Measurements from ENCODE around the gene FZR1. TPM values are rescaled to one million over a fixed set of nuclear protein-coding genes. Genes with fewer than 3 reads are reported as not detected.
"Not testable (repeated sequence)": the region's sequence is repeated elsewhere in the genome, so short reads cannot be mapped to it uniquely, and the experiment has no call there.

FZR1 gene
- total RNA-seq, 1 experiment from 2014 or later, result 59.1 TPM

GRCh38 chr19:3578390-3578789 lies 72.3 kb downstream of the FZR1 start:
- H3K4me3 Mint-ChIP-seq (ENCODE audit: unreplicated experiment), result peak overlapping the region; percentile 27

GRCh38 chr19:3580156-3580934 lies 74.2 kb downstream of the FZR1 start:
- ChIA-PET POLR2A (no interaction called here), CTCF (no interaction called here)
- Mint-ChIP-seq H3K9me3 (ENCODE audit: unreplicated experiment) (no peaks in the 10 kb centered on the region), H3K4me1 (ENCODE audit: low read depth, unreplicated experiment) (no peaks in the 10 kb centered on the region), H3K4me3 (ENCODE audit: unreplicated experiment) (no peak overlapping the region), H3K27ac (ENCODE audit: unreplicated experiment) (no peak overlapping the region), H3K36me3 (ENCODE audit: insufficient read depth, unreplicated experiment) (no peaks in the 10 kb centered on the region), H3K27me3 (ENCODE audit: insufficient read depth, unreplicated experiment) (peaks cover 3% of the 10 kb centered on the region)
- intact Hi-C loops (cut with micrococcal nuclease; ENCODE audit: unreplicated experiment), result no loop called here
- no peak overlapping the region for H3K4me3 ChIP-seq (ENCODE audit: low read depth, low read length)
- H3K4me1 ChIP-seq, result no peaks in the 10 kb centered on the region
- no peaks in the 10 kb centered on the region for H3K36me3 ChIP-seq (ENCODE audit: control insufficient read depth, insufficient read depth, low read length)
- H3K27me3 ChIP-seq (replicated peaks; ENCODE audit: control insufficient read depth, insufficient read depth, low read length), result no peaks in the 10 kb centered on the region
- DNase-seq, result no peak
- no peak for TF ChIP-seq CTCF (IDR thresholded peaks at IDR 0.05; ENCODE audit: insufficient read depth in 1 of 2, low read depth in 1 of 2, low read length in 1 of 2, severe bottlenecking in 1 of 2, unreplicated experiment in 1 of 2)
- H3K9me3 ChIP-seq, result no peaks in the 10 kb centered on the region
- BruUV-seq (replicated peaks), result no TSS peak

More at GRCh38 chr19:3578390-3578789, 72.3 kb downstream of the FZR1 start:
- intact Hi-C loops (cut with micrococcal nuclease; ENCODE audit: unreplicated experiment), result no loop called here
- Mint-ChIP-seq H3K27me3 (ENCODE audit: insufficient read depth, unreplicated experiment) (peaks cover 2% of the 10 kb centered on the region), H3K4me1 (ENCODE audit: low read depth, unreplicated experiment) (no peaks in the 10 kb centered on the region), H3K9me3 (ENCODE audit: unreplicated experiment) (no peaks in the 10 kb centered on the region), H3K36me3 (ENCODE audit: insufficient read depth, unreplicated experiment) (peaks cover 10% of the 10 kb centered on the region), H3K27ac (ENCODE audit: unreplicated experiment) (no peak overlapping the region)
- no peak for TF ChIP-seq CTCF (IDR thresholded peaks at IDR 0.05; ENCODE audit: insufficient read depth in 1 of 2, low read depth in 1 of 2, low read length in 1 of 2, severe bottlenecking in 1 of 2, unreplicated experiment in 1 of 2)
- ChIA-PET POLR2A (no interaction called here), CTCF (interaction anchor here (0.7 kb wide), 1 partner anchor 668 kb away, joined by 4 read pairs; the partner anchor contains the start of gene YJU2)
- BruUV-seq (replicated peaks), result no TSS peak
- H3K36me3 ChIP-seq (ENCODE audit: control insufficient read depth, insufficient read depth, low read length), result no peaks in the 10 kb centered on the region
- no peaks in the 10 kb centered on the region for H3K27me3 ChIP-seq (replicated peaks; ENCODE audit: control insufficient read depth, insufficient read depth, low read length)
- no peaks in the 10 kb centered on the region for H3K9me3 ChIP-seq
- H3K4me3 ChIP-seq (ENCODE audit: low read depth, low read length), result no peak overlapping the region
- DNase-seq, result no peak
- H3K4me1 ChIP-seq, result no peaks in the 10 kb centered on the region

DNA sequence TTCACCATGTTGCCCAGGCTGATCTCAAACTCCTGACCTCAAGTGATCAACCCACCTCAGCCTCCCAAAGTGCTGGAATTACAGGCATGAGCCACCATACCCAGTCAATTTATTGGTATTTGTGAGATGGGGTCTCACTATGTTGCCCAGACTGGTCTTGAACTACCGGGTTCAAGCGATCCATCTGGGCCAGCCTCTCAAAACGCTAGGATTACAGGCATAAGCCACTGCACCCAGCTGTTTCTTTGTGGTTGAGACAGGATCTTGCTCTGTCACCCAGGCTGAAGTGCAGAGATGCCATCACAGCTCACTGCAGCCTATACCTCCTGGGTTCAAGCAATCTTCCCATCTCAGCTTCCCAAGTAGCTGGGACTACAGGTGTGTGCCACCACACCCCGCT lies 75.7 kb downstream of the FZR1 start:
- not testable (repeated sequence) for BruUV-seq (replicated peaks)

DNA sequence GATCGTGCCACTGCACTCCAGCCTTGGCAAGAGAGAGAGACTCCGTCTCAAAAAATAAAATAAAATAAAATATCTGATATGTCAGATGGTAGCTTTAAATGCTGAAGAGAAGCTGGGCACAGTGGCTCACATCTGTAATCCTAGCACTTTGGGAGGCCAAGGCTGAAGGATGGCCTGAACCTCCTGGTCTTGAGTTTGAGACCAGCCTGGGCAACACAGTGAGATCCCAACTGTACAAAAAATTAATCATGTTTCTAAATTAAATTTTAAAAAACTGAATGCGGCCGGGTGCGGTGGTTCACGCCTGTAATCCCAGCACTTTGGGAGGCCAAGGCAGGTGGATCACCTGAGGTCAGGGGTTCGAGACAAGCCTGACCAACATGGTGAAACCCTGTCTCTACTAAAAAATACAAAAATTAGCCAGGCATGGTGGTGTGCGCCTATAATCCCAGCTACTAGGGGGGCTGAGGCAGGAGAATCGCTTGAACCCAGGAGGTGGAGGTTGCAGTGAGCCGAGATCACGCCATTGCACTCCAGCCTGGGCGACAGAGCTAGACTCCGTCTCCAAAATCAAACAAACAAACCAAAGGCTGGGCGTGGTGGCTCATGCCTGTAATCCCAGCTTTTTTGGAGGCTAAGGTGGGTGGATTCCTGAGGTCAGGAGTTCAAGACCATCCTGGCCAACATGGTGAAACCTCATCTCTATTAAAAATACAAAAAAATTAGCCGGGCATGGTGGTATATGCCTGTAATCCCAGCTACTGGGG lies 78.1 kb downstream of the FZR1 start:
- CTCF ChIA-PET, result interaction anchor here (0.6 kb wide), 1 partner anchor 146 kb away, joined by 6 read pairs; no protein-coding TSS in a partner anchor
- H3K4me3 ChIP-seq (ENCODE audit: low read depth, low read length); H3K36me3 Mint-ChIP-seq (ENCODE audit: insufficient read depth, unreplicated experiment); POLR2A ChIA-PET; H3K9me3 ChIP-seq; H3K9me3 Mint-ChIP-seq (ENCODE audit: unreplicated experiment); DNase-seq; intact Hi-C loops (cut with micrococcal nuclease; ENCODE audit: unreplicated experiment); H3K36me3 ChIP-seq (ENCODE audit: control insufficient read depth, insufficient read depth, low read length); H3K4me3 Mint-ChIP-seq (ENCODE audit: unreplicated experiment); H3K27ac Mint-ChIP-seq (ENCODE audit: unreplicated experiment); BruUV-seq (replicated peaks); H3K27me3 ChIP-seq (replicated peaks; ENCODE audit: control insufficient read depth, insufficient read depth, low read length); H3K4me1 Mint-ChIP-seq (ENCODE audit: low read depth, unreplicated experiment); H3K4me1 ChIP-seq; H3K27me3 Mint-ChIP-seq (ENCODE audit: insufficient read depth, unreplicated experiment): not testable (repeated sequence)

More for the DNA sequence above, 75.7 kb downstream of the FZR1 start:
- DNase-seq; H3K9me3 ChIP-seq; H3K4me3 ChIP-seq (ENCODE audit: low read depth, low read length); H3K27me3 ChIP-seq (replicated peaks; ENCODE audit: control insufficient read depth, insufficient read depth, low read length); H3K4me1 ChIP-seq; H3K36me3 ChIP-seq (ENCODE audit: control insufficient read depth, insufficient read depth, low read length); H3K4me3 Mint-ChIP-seq (ENCODE audit: unreplicated experiment); H3K27me3 Mint-ChIP-seq (ENCODE audit: insufficient read depth, unreplicated experiment); H3K36me3 Mint-ChIP-seq (ENCODE audit: insufficient read depth, unreplicated experiment); H3K27ac Mint-ChIP-seq (ENCODE audit: unreplicated experiment); CTCF ChIA-PET; H3K4me1 Mint-ChIP-seq (ENCODE audit: low read depth, unreplicated experiment); H3K9me3 Mint-ChIP-seq (ENCODE audit: unreplicated experiment); intact Hi-C loops (cut with micrococcal nuclease; ENCODE audit: unreplicated experiment); POLR2A ChIA-PET: not testable (repeated sequence)

All from Caco-2 (cell line).